Measurements from ENCODE around the gene F2.

GRCh38 chr11:46697723-46698122, 21.3 kb upstream of the F2 start:
- TF ChIP-seq SMAD1 (CRISPR knock-in tag; IDR thresholded peaks at IDR 0.05; ENCODE audit: borderline replicate concordance, low read depth) (no peak), FOXM1 (CRISPR knock-in tag; IDR thresholded peaks at IDR 0.05) (no peak), HMG20A (CRISPR knock-in tag; IDR thresholded peaks at IDR 0.05; ENCODE audit: borderline replicate concordance) (no peak), POLR2A (IDR thresholded peaks at IDR 0.05; ENCODE audit: insufficient read depth in 1 of 2, low read depth in 2 of 2, low read length in 2 of 2) (no peak), TCF7L2 (IDR thresholded peaks at IDR 0.05; ENCODE audit: low read depth, low read length) (no peak), MAX (IDR thresholded peaks at IDR 0.05) (no peak)
